Prostate gland (tissue), 2 donors: ENCODE data around the gene GRID1. TPM values are rescaled to one million over a fixed set of nuclear protein-coding genes. Genes with fewer than 3 reads are reported as not detected.

Experiments
- DNase-seq: peaks from one replicate; pipeline ENCODE4 v3.0.0-alpha.2; 2019; ENCODE audit warnings: low spot score
- H3K27ac ChIP-seq, 2 donors: fragments of 200-600 bp; sonication (generic); 2 replicates each; pipeline ENCODE4 v1.5.1; 2017 to 2019
- H3K27me3 ChIP-seq: fragments of 200-600 bp; sonication (generic); replicated peaks from 2 replicates; pipeline ENCODE4 v1.5.1; 2019; ENCODE audit not compliant: insufficient read depth
- H3K36me3 ChIP-seq, 2 donors: fragments of 200-600 bp; sonication (generic); 1 replicate in 1 of 2; 2 replicates in 1 of 2; pipeline versions ENCODE4 v1.5.1 to v1.8.1; 2017 to 2019
- H3K4me1 ChIP-seq: fragments of 200-600 bp; sonication (generic); replicated peaks from 2 replicates; pipeline ENCODE4 v1.5.1; 2019
- H3K4me3 ChIP-seq, 2 donors: fragments of 200-600 bp; sonication (generic); 2 replicates each; pipeline ENCODE4 v1.5.1; 2017 to 2019
- H3K9me3 ChIP-seq: fragments of 200-600 bp; sonication (generic); 2 replicates; pipeline ENCODE4 v1.5.1; 2017
- CTCF ChIP-seq, 4 experiments: fragments of 200-600 bp in 2 of 4; fragments of 450-650 bp in 2 of 4; sonication (generic) in 2 of 4; IDR thresholded peaks; 1 replicate in 3 of 4; 2 replicates in 1 of 4; pipeline ENCODE4 v1.5.1; 2016 to 2019; ENCODE audit warnings: antibody characterized with exemption in 4 of 4, mild to moderate bottlenecking in 2 of 4, moderate library complexity in 2 of 4
- POLR2A ChIP-seq: fragments of 450-650 bp; IDR thresholded peaks from one replicate; pipeline ENCODE4 v1.6.1; 2016; ENCODE audit warnings: antibody characterized with exemption, mild to moderate bottlenecking
- POLR2AphosphoS5 ChIP-seq: sonication (generic); formaldehyde crosslinking; IDR thresholded peaks from one replicate; pipeline ENCODE4 v1.6.1; 2017; ENCODE audit warnings: antibody characterized with exemption
- WGBS: methylation state at CpG from one replicate; pipeline ENCODE4 v1.1.5; 2018; 5-methylcytosine and 5-hydroxymethylcytosine counted together
- intact Hi-C: fragments of 100-400 bp; cut with DNase I; formaldehyde crosslinking; loops from one replicate; pipeline ENCODE4 v1.14.2; 2022
- total RNA-seq, 2 donors: library from RNA; depleted of rRNA; stranded (reverse); fragments of >200 nt; gene quantifications; one replicate each; pipeline ENCODE4 v1.1.0, GENCODE V29; 2016

Gene GRID1
- total RNA-seq, 2 donors from 2014 or later, result 1.0 to 10.0 TPM

GRCh38 chr10:86066696-86067095 is 299.9 kb downstream of the GRID1 start:
- Histone ChIP-seq H3K4me3 (no peak overlapping the region), H3K9me3 (no peaks in the 10 kb centered on the region), H3K36me3 (no peaks in the 10 kb centered on the region), H3K27me3 (no peaks in the 10 kb centered on the region), H3K4me1 (no peaks in the 10 kb centered on the region), H3K27ac (no peak overlapping the region)
- TF ChIP-seq CTCF (IDR thresholded peaks at IDR 0.05), result no peak
- no peak for TF ChIP-seq POLR2A
- TF ChIP-seq POLR2AphosphoS5, result no peak
- no peak for DNase-seq
- intact Hi-C loops, result no loop called here
- WGBS, result 92% methylated on average over 8 of the region's 8 CpGs

- Histone ChIP-seq H3K4me3 (no peak overlapping the region), H3K27ac (no peak overlapping the region), H3K36me3 (no peaks in the 10 kb centered on the region), H3K9me3 (no peaks in the 10 kb centered on the region), H3K27me3 (no peaks in the 10 kb centered on the region), H3K4me1 (no peaks in the 10 kb centered on the region)
- TF ChIP-seq POLR2AphosphoS5, result no peak
- TF ChIP-seq CTCF (IDR thresholded peaks at IDR 0.05), result no peak
- no peak for TF ChIP-seq POLR2A
- intact Hi-C loops, result no loop called here
- 86% methylated on average over 6 of the region's 6 CpGs for WGBS
- no peak for DNase-seq
These were observed 300.8 kb downstream of the GRID1 start for GRCh38 chr10:86065711-86066251.

GRCh38 chr10:86064931-86065662 is 301.5 kb downstream of the GRID1 start:
- Histone ChIP-seq H3K36me3 (no peaks in the 10 kb centered on the region), H3K27me3 (no peaks in the 10 kb centered on the region), H3K9me3 (no peaks in the 10 kb centered on the region), H3K4me3 (no peak overlapping the region), H3K27ac (no peak overlapping the region), H3K4me1 (no peaks in the 10 kb centered on the region)
- no peak for TF ChIP-seq POLR2AphosphoS5
- TF ChIP-seq CTCF (IDR thresholded peaks at IDR 0.05), result no peak
- TF ChIP-seq POLR2A, result no peak
- intact Hi-C loops, result no loop called here
- WGBS, result 92% methylated on average over 5 of the region's 5 CpGs
- DNase-seq, result no peak

- 66% methylated on average over 3 of the region's 3 CpGs for WGBS
- Histone ChIP-seq H3K27ac (no peak overlapping the region), H3K4me3 (no peak overlapping the region), H3K4me1 (no peaks in the 10 kb centered on the region), H3K27me3 (no peaks in the 10 kb centered on the region), H3K9me3 (no peaks in the 10 kb centered on the region), H3K36me3 (no peaks in the 10 kb centered on the region)
- DNase-seq, result no peak
- no peak for TF ChIP-seq POLR2A
- no peak for TF ChIP-seq POLR2AphosphoS5
- TF ChIP-seq CTCF (IDR thresholded peaks at IDR 0.05), result no peak
- intact Hi-C loops, result no loop called here
These were observed 302.4 kb downstream of the GRID1 start for GRCh38 chr10:86064219-86064618.

GRCh38 chr10:86063341-86063740 is 303.3 kb downstream of the GRID1 start:
- Histone ChIP-seq H3K36me3 (no peaks in the 10 kb centered on the region), H3K27ac (no peak overlapping the region), H3K27me3 (no peaks in the 10 kb centered on the region), H3K4me1 (no peaks in the 10 kb centered on the region), H3K9me3 (no peaks in the 10 kb centered on the region), H3K4me3 (no peak overlapping the region)
- 50% methylated on average over 1 of the region's 1 CpG for WGBS
- DNase-seq, result no peak
- intact Hi-C loops, result no loop called here
- TF ChIP-seq POLR2AphosphoS5 (no peak), POLR2A (no peak), CTCF (IDR thresholded peaks at IDR 0.05) (no peak)
